ENCODE measurements around the gene CPA5.

CPA5 gene

DNA sequence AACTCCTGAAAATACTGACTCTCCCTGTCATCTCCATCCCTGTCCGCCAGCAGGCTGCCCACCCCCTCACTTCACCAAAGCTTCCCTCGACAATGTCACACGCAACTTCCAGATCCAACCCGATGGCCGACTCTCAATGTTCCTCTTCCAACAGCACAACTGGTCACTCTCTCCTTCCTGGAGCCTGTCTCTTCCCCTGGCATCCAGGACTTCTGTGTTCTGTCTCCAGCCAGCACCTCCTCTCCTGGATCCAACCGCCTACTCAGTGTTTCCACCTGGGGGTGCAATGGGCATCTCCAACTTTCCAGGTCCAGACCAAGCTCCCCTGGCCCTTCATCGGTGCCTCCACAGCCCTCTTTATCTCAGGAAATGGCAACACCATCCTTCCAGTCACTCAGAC lies 8.6 kb downstream of the CPA5 start:
- H3K27ac ChIP-seq: peak overlapping the region in 7 of 21 experiments; percentile 24 to 79 (median 47)
- H3K4me3 ChIP-seq: no peak overlapping the region

DNA sequence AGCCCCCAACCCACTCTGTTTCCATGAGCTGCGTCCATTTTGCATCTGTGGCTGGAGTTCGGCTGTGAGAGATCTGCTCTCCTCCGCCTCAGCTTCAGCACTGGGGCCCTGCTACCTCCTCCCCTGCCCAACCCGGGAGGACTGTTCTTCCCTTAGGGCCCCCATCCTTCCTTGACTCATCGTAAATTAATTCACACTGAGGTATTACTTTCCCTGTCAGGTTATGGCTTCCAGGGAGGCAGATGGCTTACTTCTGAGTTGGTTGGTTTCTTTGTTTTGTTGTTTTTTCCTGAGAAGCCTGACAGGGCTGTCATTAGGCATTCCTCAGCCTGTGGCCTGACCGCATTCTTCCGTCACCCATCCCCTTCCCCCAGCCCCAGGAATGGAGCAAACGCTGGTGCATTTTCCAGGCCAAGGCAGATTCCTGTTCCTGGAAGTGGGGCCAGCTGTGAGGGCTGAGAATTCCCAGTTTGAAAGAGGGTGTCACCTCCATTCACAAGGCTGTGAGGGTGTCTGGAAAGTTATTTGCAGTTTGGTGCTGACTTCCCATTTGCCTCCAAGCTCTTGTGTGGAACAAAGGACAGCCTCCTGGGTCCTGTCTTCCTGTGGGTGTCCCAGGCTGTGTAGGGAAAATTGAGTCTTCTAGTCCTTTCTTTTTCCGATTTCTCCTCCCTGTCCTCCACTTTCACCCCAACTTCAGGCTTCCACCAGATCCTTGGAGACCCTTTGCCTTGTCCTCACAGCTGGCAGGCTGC lies 11.7 kb downstream of the CPA5 start:
- peak overlapping the region in 20 of 21 experiments; percentile 41 to 90 (median 79) for H3K27ac ChIP-seq
- no peak overlapping the region for H3K4me3 ChIP-seq

DNA sequence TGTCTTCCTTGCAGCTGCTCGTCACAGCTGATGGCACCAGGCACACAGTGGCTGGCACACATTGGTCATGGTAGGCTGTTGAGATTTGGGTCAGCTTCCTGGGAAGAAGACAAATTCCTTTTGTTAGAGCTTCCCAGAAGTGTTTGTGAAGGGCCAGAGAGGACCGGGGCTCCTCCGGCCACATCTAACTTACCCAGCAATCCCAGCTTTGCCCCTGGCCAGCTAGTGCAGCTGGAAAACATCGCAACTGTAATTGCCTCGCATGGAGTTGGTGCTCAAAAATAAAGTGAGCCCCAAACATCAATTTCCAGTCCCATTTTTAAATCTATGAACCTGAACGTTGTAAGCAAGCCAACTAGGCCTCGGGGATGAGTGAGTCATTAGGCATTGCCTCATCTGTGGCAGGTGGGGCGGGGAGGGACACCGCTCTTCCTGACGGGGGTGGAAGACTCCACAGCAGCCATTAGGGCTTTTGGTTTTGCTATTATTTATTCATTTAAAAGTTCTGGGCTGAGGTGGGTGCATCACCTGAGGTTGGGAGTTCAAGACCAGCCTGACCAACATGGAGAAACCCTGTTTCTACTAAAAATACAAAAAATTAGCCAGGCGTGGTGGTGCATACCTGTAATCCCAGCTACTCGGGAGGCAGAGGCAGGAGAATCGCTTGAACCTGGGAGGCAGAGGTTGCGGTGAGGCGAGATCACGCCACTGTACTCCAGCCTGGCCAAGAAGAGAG lies 12.4 kb downstream of the CPA5 start:
- Histone ChIP-seq H3K4me3 (no peak overlapping the region), H3K27ac (peak overlapping the region in 20 of 21 experiments; percentile 26 to 90 (median 79))

DNA sequence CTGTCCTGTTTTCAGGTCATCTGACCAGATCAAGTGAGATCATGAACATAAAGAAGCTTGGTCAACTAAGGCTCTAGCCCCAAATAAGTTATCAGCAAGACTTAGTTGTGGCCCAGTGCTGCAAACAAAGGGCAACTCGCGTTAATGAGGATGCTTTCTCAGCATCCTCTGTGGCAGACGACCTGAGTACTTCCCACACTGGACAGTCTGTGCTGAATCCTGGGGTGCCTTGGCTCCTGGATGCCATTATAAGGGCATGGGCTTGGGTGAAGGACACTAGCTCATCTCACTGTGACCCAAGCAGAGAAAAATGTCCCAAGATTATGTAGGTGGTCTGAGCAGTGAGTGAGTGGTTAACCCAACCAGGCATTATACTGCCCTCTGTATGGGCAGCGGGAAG lies 13.9 kb downstream of the CPA5 start:
- Histone ChIP-seq H3K4me3 (no peak overlapping the region), H3K27ac (no peak overlapping the region)

DNA sequence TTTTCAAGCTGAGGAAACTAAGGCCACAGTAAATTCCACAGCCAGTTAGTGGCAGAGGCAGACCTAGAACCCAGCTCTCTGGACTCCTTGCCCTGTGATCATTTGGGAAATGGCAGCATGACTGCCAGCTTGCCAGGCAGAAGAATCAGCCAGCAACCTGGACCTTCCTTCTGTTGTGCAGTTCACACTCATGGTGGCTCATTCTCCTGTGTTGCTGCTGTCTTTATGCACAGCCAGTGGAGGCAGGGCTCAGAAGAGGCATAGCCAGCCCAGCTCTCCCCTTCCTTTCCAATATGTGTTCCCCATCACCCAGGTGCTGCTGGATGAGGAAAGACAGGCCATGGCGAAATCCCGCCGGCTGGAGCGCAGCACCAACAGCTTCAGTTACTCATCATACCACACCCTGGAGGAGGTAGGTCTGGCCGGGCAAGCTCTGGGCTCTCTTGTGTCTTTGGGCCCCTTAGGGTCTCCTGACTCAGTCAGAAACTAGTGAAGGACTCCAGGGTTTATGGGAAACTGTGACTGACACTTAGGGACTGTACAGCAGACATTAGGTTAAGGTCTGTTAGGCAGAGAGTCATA lies 14.8 kb downstream of the CPA5 start:
- H3K27ac ChIP-seq: no peak overlapping the region
- H3K4me3 ChIP-seq: no peak overlapping the region

DNA sequence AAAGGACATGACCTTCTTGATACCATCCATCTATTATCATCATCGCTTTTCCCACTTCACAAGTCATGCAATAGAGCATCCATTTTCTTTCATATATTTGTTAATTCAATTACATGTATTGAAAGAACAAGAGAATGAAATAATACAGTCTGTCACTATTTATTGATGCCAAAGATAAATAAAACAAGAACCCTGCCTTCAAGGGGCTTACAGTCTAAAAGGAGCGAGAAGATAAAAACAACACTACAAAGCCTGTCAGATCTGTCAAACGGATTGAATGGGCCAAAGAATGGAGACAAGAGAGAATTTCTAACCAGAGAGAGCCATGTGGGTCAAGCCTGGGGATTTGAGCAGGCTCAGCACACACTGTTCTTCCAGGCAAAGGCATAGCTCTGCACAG lies 15.9 kb downstream of the CPA5 start:
- H3K4me3 ChIP-seq: no peak overlapping the region
- no peak overlapping the region for H3K27ac ChIP-seq

DNA sequence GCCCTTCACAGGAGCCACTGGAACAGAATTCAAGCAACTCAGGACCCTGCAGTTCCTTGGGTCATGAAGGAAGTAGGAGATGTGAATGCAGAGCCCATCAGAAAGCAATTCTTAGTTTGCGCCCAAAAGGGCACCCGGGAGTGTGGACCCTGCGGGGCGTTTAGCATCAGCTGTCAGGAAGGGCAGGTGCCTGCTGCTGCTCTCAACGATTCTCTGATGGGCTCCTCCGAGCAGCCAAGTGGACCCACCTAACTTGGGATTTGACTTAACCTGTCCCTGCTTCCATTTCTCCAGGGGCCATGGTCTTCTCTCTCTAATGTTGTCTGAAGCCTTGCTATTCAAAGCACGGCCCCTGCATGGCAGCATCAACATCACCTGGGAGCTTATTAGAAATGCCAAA lies 17.1 kb downstream of the CPA5 start:
- Histone ChIP-seq H3K4me3 (no peak overlapping the region), H3K27ac (no peak overlapping the region)

DNA sequence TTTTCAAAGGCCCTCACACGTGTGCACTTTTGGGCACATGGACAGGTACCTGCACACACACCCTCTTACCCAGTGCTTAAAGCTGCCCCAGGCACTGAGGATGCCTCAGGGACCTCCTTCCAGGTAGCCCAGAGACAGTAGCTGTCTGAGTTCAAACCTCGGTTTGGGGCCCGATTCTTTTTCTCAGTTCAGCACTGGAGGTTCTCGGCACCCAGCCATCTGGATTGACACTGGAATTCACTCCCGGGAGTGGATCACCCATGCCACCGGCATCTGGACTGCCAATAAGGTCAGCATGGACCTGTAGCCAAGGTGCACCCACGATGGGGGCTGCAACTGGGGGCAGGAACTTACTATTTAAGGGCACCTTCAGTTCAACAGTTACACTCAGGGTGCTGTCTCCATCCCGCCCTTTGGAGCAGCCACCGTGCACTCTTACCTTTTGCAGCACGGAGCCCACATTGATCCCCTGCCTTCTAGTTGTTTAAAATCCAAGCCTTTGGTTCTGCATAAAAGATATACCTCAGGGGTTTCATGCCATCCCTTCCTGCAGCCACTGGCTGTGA lies 17.7 kb downstream of the CPA5 start:
- no peak overlapping the region for H3K27ac ChIP-seq
- H3K4me3 ChIP-seq: no peak overlapping the region

DNA sequence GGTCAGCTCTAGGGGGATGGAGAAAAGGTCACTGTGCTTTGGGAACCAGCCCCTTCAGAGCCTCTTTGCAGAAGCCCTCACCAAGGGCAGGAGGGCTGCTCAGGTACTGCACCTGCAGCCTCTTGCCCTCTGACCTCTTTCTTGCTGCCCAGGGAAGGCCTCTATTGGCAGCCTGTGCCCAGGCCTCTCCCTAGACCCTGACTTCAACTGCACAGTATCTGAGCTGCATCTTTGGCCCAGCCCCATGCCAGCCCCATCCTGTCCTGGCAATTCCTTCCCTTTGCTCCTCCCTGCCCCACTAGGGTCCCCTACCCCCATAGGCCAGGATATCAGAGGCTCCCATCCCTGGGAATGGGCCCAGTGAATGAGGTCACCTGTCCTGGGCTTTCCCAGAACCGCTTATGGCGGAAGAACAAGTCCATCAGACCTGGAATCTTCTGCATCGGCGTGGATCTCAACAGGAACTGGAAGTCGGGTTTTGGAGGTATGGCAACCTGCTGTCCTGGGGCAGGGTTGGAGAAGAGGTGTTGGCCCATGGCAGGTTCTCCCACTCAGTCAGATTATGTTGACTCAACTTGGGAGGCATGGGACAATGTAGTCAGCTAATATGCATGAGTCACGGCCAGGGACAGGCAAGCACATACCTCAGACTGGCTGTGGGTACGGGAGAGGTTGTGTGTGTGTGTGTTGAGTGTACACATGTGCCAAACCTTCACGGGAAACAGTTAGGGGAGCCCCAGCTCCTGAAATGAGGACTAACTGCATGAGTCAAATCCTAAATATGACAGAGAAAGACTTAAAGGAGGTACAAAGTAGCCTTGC lies 18.6 kb downstream of the CPA5 start:
- H3K27ac ChIP-seq: peak overlapping the region in 10 of 21 experiments; percentile 3 to 66 (median 34)
- H3K4me3 ChIP-seq: no peak overlapping the region

DNA sequence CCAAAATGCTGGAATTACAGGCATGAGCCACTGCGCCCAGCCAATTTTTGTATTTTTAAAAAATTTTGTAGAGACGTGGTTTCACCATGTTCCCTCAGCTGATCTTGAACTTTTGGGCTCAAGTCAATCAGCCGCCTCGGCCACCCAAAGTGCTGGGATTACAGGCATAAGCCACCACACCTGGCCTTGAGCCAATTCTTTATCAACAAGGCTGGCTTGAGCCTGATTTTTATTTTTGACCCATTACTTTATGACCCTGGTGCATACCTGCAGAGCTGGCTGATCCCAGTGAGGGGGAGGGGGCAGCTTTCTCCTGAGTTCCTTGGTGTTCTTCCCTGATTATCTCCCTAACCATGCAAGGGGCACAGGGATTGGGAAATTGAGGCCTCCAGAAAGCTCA lies 19.8 kb downstream of the CPA5 start:
- H3K4me3 ChIP-seq: no peak overlapping the region
- peak overlapping the region in 1 of 21 experiments; percentile 26 for H3K27ac ChIP-seq

DNA sequence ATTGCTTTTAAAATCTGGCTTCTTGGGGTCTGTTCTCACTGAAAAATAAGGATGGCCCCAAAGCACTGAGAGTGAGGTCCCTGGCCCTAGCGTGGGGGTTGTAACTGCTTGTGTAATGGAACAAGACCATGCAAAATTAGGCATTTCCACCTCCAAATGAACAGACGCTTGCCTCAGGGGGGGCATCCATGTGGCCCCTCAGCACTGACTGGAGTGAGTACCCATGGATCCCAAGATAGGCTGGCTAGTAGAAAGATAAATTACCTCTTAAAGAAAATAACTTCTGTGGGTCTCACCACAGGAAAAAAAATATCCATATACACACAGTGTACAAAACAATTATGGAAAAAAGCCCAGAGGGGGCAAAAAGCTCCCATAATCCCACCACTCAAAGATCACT lies 20.5 kb downstream of the CPA5 start:
- no peak overlapping the region for H3K4me3 ChIP-seq
- H3K27ac ChIP-seq: no peak overlapping the region

DNA sequence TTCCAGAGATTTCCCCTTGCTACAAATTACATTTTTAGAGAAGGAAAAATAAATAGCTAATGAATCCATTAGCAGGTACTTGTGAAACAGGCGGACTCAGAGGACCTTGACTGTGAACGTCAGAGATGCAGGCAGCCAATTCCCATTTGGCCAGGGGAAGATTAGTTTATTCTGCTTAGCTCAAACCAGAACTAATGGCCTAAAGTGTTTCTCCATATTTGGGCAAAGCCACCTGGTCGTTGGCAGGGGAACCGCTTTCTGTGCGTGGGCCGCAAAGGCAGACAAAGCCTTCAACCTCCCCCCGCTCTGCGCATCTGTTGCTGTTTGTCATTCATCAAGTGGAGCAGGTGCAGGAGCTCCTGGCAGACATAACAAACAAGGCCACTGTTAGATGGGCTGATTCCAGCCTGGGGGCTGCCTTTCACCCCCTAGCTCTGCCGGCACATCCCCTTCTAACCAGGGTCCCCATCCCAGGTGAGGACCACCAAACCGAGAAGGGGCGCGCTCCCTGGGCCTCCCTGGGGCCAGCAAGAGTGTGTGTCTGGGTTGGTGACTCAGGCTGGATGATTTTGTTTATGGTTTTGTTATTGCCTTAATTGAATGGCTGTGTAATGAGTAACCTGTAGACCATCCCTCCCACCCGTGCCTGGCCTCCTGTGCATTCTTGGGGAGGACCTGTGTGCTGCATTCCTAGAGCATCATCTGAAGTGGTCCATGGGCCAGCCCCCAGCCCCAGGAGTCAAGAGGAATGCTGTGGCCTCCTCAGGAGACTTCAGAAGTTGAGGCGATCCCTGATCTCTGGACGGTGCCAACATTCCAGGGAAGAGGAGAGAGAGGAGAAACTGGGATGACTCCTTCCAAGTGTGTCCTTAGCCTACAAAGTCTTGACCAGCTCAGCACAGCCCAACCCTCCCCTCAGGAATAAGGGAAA lies 21.2 kb downstream of the CPA5 start:
- Histone ChIP-seq H3K4me3 (no peak overlapping the region), H3K27ac (peak overlapping the region in 1 of 21 experiments; percentile 31)

DNA sequence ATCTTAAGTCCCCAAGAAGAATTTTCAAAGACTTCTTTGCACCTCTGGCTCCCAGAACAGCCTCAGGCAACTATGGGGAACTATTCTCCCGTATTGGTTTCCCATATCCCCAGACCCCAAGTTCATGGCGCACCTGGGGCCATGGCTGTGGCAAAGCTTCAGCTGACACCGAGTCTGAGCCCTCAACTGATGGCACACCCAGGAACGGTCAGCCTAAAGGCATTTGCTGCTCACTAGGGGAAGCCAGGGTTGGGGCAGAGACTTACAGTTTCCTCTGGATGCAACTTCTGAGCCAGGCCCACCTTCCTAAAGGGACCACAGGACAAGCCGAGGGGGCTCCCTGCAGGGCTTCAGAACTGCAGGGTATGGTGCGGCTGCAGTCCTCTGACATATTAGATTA lies 21.9 kb downstream of the CPA5 start:
- Histone ChIP-seq H3K27ac (peak overlapping the region in 1 of 21 experiments; percentile 31), H3K4me3 (no peak overlapping the region)

DNA sequence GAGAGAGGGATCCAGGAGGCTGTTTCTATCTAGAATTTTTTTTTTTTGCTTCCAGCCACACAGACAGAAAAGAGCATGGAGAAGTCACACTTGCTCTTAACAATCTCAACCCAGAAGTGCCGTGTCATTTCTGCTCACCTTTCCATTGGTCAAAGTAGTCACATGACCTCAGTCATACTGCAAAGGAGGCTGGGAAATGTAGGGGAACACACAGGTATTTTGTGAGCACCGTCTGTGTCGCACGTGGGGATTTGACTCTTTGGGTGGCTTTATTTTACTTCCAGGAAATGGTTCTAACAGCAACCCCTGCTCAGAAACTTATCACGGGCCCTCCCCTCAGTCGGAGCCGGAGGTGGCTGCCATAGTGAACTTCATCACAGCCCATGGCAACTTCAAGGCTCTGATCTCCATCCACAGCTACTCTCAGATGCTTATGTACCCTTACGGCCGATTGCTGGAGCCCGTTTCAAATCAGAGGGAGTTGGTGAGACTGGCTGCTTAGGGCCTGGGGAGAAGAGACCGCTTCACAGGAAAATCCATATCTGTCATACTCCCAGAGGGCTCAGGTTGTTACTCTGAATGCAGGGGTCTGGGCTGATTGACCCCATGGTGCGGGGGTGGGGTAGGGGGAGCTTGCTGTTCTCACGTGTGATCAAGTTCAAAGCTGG lies 22.6 kb downstream of the CPA5 start:
- Histone ChIP-seq H3K4me3 (no peak overlapping the region), H3K27ac (peak overlapping the region in 1 of 21 experiments; percentile 30)

DNA sequence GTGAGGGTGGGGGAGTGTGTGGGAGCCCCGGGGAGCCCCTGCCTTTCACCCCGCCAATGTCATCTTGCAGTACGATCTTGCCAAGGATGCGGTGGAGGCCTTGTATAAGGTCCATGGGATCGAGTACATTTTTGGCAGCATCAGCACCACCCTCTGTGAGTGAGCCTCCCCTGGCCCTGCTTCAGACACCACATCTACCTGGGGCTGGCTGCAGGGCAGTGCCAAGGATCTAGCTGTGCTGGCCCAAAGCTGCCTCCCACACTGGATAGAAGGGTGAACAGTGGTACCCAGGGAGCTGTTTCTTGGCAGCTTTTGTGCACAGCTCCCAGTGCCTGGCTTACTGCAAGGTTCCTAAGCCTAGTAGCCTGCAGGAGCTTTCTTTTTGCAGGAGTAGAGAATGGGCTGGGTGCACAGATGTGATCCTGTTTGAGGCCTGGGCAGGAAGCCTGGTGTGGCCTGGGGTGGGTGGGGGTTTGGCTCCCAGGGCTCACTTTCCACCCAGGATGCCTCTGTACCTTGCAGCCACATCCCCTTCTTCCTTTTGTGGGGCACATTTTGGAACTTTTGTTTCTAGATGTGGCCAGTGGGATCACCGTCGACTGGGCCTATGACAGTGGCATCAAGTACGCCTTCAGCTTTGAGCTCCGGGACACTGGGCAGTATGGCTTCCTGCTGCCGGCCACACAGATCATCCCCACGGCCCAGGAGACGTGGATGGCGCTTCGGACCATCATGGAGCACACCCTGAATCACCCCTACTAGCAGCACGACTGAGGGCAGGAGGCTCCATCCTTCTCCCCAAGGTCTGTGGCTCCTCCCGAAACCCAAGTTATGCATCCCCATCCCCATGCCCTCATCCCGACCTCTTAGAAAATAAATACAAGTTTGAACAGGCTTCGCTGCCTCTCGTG lies 23.5 kb downstream of the CPA5 start:
- Histone ChIP-seq H3K4me3 (no peak overlapping the region), H3K27ac (peak overlapping the region in 3 of 21 experiments; percentile 30 to 47 (median 38))

DNA sequence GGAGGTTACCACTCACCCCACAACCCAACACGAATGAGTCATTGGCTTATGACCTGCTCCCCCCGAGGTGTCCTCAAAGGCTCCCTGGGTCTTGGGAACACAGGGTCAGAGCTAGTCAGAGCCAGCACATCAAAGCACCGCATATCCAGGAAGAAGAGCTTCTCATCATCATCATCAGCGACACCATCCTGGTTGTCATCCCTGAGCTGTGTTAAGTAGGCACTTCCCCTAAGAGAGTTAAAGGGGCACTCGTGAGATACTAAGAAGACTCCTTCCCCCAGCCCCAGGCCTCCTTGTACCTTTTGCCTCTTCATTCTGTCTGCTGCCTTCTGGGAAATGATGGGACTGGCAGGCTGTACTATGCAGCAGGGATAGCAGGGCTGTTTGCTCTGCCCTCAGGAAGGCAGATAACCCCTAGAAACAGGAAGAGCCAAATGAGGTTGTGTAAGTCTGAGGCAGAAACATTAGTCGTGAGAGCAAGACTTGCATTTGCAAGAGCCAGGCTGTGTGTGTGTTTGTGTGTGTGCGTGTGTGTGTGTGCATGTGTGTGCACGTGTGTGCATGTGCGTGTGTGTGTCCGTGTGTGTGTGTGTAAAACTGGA lies 24.6 kb downstream of the CPA5 start:
- Histone ChIP-seq H3K4me3 (no peak overlapping the region), H3K27ac (peak overlapping the region in 10 of 21 experiments; percentile 1 to 77 (median 46))

All from skin epidermis (tissue), 12 donors.